NCI-H187 treated with DMSO at 0.1 percent for 48 hours (cell line): Measurements from ENCODE around the gene MRO.
A peak's percentile ranks its signal among the peaks of the same experiment; 100 is the strongest.
"Not testable (repeated sequence)": the region's sequence is repeated elsewhere in the genome, so short reads cannot be mapped to it uniquely, and the experiment has no call there.

ENCODE experiments used
- DNase-seq: peaks from one replicate; lab custom pipeline; 2025; lab: John Stamatoyannopoulos, UW

The MRO gene

DNA sequence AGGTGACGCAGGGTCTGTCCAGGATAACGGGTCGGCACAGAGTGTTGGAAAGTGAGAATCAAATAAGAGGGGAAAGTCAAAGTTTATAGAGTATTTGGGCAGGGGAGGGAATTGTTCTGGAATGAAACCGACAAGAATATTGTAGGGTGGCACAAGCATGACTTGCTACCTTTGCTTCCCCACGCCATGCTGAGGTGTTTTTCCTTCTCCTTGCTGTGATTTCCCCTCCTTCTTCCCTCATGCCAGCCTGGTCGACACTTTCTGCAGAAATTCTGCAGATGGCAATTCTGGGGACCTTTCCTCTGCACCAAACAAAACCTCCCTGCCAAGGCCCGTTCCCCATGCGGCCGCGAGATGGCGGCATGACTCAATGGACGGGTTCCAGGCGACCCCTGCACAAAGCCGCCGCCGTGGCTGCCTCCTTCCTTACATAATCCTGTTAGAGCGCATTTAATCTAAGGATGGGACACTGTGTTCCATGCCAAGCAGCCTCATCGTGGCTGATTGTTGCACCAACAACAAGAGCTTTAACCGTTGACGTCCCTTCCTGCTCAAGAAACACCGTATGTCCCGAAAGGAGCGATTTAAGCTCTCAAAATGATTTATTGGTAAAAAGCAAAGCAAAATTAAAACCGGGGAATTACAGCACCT, at the start of gene MRO:
TSS of gene MRO (minus strand) at position 289 of the 651 bp plus-strand sequence. CDS start 10,616 bp downstream, outside the sequence.
- DNase-seq, result peak; percentile 44

DNA sequence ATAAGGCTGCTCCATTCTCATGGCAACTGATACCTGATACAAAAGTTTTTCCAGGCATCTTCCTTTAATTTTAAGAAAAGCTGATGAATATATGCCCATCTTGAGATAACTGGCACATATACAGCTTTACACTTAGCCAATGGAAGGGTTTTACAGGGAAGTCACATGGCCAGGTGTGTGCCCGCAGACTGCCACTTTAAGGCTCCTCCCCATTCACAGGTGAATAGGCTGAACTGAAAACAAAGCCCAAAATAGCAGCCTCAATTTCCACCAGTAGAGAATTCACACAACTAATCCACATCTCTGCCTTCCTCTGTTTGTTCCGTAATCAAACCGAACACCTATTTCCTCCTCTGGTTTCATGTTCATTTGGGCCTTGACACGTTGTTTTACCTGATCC, 49.3 kb upstream of the MRO start:
- peak; percentile 47 for DNase-seq

- DNase-seq, result no peak
These were observed 46.9 kb upstream of the MRO start for GRCh38 chr18:50866765-50867164.

DNA sequence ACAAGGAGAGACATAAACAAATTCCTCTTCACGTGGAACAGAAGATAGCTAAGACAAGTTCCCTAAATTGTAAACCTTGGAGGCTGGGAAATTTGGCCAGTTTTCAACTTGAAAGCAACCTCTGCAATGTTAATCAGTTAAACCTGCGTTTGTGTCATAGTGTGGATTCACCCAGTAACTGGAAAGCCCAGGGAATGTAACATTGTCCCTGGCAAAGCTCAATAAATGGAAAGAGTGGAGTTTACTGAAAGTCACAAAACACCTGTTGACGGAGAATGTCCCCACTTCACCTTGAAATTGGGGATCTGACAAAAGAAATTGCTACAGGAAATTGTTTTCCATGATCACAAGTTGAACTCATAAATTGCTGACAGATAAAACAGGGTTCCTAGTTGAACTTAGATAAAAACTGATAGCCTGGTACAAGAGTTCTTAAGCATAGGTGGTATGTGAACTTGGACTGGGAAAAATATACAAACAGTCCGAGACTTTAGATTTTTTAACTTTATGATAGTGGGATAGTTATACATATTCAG, 44.1 kb upstream of the MRO start:
- no peak for DNase-seq

DNA sequence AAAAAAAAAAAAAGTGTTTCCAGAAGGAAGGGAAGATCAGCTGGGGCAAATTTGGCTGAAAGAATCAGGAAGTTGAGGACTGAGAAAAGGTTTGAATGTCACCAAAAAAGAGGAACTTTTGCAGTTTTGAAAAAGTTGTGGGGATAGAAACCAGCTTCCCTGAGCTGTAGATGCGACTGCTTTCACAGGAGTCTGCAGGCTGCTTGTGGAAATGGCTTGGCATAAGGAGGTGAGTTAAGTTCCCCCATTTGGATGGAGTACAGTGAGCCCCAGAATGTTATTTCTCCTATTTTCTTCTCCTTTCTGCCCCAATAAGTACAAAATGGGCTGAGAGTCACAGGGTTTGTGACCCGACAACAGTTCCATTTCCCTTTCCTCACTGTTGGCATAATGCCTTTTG, 42.6 kb upstream of the MRO start:
- DNase-seq, result no peak

GRCh38 chr18:50861617-50862016, 41.8 kb upstream of the MRO start:
- DNase-seq, result no peak

GRCh38 chr18:50859793-50860555, 40.2 kb upstream of the MRO start:
- DNase-seq, result no peak

GRCh38 chr18:50857694-50858093, 37.9 kb upstream of the MRO start:
- DNase-seq, result no peak

DNA sequence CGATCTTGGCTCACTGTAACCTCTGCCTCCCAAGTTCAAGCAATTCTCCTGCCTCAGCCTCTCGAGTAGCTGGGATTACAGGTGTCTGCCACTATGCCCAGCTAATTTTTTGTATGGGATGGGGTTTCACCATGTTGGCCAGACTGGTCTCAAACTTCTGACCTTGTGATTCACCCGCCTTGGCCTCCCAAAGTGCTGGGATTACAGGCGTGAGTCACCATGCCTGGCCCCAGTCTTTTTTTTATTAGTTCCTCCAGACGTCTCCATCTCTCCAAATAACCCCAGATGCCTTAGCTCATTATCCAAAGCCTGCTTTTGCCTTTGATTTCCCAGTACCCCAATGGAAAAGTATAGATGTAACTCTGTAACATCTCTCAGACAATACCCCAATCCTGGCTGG, 37.4 kb upstream of the MRO start:
- DNase-seq, result not testable (repeated sequence)

GRCh38 chr18:50855976-50856757, 36.4 kb upstream of the MRO start:
- no peak for DNase-seq

DNA sequence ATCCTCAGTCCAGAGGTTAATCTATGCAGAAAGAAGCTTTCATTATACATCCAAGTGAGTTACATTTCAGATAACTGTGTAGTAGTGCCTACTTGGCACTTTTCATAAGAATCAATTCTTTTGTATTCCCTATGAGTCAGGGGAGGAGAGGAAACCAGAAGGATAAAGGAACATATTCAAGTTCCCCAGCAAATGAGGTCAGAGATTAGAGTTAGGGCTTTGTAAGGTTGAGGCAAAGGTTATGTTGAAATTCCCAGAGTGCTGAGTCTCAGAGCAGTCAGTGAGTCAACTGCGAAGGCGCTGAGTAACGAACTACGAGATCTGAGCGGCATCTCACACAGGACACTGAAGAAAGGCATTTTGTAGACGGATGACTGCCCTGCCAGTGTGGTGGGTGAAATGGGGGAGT, 34.1 kb upstream of the MRO start:
- no peak for DNase-seq

- no peak for DNase-seq
These were observed 30.7 kb upstream of the MRO start for GRCh38 chr18:50850307-50851065.

DNA sequence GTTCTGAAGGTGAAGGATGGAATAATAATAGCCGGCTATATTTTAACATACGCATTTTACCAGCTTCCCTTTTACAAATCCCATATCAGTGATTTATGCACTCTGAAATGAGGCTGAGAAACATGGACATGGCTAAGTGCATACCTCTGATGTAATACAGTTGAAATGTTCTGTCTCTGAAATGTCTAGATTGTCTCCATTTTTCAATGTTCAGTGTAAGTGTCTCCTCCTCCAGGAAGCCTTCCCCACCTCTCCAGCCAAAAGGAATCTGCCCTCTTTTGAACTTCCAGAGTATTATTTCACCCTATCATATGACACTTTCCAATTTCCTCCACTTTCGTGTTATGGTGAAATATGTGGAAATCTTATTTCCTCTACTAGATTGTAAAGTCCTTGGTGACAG, 29.6 kb upstream of the MRO start:
- no peak for DNase-seq

- DNase-seq, result no peak
These were observed 29.2 kb upstream of the MRO start for GRCh38 chr18:50848991-50849390.

GRCh38 chr18:50848061-50848551, 28.3 kb upstream of the MRO start:
- no peak for DNase-seq

- no peak for DNase-seq
These were observed 27.4 kb upstream of the MRO start for GRCh38 chr18:50847192-50847591.

- no peak for DNase-seq
These were observed 25.1 kb upstream of the MRO start for GRCh38 chr18:50844960-50845359.

GRCh38 chr18:50844554-50844953, 24.7 kb upstream of the MRO start:
- no peak for DNase-seq

GRCh38 chr18:50842846-50843245, 23.0 kb upstream of the MRO start:
- DNase-seq, result no peak

GRCh38 chr18:50839996-50840395, 20.2 kb upstream of the MRO start:
- DNase-seq, result no peak

DNA sequence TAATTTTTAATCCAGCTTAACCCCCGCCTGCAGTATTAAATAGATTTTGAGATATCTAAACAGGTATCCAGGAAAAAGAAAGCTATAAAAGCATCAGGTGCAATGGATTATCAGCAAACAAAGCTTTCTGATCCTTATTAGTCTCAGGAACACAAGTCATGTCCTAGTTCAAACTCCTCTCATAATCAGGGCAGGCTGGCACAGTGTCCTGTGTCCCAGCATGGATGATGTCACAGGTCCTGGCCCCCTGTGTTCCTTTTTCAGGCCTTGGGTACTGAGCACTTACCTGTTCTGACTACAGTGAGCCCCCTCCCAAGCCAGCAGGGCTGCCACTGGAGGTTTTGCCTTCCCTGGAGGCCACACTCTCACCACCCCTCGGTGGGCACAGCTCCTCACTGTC, 19.5 kb upstream of the MRO start:
- no peak for DNase-seq

DNA sequence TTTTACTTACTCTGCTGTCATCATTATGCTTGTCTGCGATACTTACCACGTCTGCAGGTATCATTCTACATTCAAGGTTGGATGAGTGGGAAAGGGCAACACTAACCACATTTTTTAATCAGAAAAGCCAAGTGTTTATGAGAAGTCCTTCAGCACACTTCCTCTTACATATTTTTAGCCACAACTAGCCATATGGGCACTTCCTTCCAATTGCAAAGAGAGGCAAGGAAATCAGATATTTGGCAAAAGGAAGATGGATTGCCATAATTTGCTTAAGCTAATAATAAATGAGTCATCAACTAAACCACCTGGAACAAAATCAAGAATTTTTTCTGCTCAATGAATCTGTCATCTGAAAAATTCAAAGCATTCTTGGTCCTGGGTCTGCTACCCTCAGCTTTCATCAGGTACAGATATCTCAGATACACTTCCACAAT, 16.7 kb upstream of the MRO start:
- peak; percentile 9 for DNase-seq
